ENCODE results near the gene CEP85L.
"Not testable (repeated sequence)": the region's sequence is repeated elsewhere in the genome, so short reads cannot be mapped to it uniquely, and the experiment has no call there.

CEP85L gene

DNA sequence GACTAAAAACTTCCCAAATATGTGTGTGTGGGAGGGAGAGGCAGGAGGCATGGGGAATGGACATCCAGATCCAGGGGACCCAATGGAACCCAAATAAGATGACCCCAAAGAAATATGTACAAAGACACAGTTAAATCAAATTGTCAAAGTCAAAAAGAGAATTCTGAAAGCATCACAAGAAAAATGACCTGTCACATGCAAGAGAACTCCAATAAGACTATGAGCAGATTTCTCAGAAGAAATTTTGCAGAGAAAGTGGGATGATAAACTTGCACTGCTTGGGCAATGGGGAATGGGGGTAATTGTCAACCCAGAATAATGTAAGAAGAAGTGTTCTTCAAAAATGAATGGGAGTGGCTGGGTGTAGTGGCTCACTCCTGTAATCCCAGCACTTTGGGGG lies 162.8 kb downstream of the CEP85L start:
- DNase-seq, result no peak

DNA sequence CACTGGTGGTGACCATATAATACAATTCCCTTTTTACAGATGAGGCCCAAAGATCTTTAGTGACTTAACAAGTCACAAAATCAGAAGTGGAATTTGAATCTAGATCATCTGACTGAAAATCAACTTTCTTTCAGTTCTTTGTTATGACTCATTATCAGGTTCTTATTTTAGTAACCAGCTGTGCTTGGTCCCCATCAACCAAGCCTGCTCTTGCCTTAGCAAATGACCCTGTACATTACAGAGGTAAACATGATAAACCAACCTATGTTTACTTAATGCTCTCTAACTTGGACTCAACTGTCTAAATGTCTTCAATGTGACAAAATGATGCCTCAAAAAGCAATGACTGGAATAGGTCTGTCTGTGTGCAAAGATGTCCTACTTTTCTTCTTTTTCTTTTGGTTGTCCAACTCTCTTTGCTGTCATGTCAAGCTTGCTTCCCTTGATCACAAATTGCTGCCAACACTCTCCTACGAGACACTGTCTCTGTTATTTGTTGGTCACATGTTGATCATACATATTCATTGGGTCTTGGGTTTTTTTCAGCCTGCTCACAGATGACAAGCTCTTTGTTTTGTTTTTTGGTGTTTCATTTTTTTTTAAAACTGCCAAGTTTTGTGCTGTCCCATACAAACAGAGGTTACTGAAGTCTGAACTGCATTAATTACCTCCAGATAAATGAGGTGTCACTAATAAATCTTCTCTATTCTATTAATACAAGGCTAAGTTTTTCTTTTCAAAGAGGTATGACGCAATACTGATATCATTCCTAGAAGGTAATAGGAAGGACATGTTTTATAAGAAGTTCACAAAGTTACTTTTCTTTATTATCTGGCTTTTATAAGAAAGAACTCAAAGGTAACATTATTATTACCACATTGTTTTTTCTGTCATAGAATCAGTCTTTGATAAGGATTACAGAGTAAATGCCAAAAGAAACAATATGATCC lies 165.5 kb downstream of the CEP85L start:
- DNase-seq, result no peak

DNA sequence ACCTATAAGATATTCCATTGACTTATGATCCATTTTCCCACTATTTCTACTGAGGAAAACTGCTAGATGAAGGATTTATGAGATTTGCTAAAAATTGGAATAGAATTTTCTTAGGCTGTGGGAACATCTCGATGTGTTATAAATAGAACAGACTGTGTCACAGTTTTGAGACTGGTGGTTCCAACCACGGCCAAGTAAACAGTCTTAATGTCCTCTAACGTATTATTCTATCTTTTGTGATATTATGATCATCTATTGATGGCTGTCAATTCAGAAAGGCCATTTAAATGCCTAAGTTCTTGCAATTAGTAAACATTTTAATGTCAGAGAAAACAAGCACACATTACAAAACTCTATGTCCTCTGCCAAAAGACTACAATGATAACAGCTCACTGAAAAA lies 174.8 kb downstream of the CEP85L start:
- DNase-seq, result no peak

DNA sequence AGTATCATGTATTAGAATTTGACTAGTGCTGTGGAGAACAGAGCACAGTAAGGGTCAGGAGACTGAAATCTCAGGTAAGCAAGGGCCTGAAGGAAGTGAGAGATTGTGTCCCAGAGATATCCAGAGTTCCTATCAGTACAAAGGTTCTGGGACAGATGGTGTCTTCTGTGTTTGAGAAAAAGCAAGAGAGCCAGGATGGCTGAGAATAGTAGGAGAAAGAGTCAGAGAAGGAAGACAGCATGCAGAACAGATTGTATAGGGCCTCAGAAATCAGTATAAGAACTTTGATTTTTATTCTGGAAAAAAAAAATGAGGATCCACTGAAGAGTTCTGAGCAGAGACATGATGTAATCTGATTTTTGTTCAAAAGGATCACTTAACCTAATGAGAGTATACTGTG lies 178.1 kb downstream of the CEP85L start:
- DNase-seq, result no peak

DNA sequence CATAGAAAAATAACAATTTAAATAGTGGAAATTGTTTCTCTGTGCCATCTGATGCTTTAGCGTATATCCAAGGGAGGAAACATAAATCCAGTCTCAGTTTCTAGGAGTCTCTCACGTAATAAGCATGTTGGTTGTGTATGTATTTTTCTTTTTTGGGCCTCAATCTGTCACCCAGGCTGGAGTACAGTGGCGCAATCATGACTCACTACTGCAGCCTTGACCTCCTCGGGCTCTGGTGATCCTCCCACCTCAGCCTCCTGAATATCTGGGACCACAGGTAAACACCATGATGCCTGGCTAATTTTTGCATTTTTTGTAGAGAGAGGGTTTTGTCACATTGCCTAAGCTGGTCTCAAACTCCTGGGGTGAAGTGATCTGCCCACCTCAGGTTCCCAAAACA lies 181.9 kb downstream of the CEP85L start:
- no peak for DNase-seq

DNA sequence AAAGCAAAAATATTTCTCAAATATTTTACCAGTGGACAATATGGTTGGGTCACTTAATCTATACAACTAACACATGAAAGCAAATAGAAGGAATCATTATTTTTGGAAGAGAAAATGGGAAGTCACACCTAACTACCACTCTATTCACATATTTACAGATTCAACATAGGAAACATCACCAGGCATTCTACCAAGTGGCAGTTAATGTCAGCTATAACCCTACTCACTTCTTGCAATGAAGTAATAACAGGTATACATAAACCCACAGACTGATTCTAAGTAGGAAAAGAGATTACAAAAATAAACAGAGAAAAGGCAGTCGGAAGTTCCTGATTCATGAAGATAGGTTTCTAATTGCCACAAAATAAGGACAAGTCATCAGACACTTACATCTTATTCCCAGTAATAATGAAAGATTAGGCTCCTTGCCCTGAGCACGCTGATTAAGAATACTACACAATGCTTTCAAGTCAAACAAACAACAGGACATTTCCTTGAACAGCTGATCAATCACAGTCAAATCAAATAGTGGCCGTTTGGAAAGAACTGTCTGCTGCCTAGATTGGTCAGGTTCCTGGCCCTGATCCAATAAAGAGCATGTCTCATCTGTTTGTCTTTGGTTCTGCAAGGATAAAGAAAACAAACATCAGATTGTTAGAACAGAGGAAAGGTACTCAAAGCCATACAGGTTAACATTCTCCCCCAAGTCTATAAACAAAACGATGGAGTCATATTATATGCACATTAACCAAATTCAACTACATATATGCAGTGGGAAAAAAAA lies 182.5 kb downstream of the CEP85L start:
- DNase-seq, result no peak

DNA sequence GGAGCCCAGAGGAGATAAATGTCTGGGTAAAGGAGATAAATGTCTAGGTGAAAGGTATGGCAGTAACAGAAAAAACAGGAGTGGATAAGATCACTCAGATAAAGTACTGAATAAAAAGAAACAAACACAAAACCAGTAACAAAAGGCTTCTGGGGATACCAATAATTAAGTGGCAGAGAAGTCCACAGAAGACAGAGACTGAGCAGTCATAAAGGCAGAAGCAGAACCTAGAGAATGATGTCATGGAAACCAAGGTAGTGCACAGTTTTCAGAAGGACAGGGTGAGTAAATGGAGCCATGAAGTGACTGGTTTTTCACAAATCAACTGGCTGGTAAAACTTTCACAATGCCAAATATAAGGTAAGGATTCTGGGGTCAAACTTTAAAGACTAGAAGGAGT lies 184.2 kb downstream of the CEP85L start:
- no peak for DNase-seq

DNA sequence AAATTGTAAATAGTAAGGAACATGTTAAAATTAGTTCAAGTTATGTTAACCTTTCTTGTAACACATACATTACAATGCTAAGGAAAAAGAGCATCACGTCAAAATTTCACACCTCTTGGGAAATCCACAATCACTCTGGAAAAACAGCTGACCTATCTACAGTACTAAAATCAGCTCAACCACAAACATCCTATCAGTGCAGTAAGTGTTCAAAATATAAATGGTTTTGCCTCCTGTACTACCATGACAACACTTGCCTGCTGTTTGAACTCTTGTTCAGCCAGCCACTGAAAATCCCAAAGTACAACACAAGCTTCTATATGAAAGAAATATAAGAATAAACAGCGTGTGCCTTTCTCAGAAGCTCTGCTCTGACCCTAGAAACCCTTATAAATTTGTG lies 186.8 kb downstream of the CEP85L start:
- no peak for DNase-seq

DNA sequence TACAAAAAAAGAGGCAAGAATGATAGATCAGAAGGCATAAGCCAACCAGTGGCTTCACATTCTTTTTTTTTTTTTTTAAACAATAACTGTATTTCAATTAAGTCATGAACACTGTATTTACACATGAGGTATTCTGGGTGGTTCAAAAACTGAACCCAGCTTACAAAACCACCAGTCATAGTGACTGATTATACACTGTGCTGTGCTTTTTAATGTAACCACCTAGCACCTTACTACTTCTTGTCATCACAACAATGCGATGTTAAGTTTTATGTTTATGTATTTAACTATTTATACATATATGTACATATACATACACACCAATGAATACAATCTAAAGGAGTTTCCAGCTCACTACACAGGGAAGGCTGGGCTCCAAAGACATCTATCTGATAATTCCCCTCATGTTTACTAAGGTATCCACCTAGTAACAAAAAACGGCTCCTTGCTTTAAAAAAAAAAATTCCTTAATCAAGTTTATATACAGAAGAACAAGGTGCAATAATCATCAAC lies 190.4 kb downstream of the CEP85L start:
- DNase-seq, result no peak

DNA sequence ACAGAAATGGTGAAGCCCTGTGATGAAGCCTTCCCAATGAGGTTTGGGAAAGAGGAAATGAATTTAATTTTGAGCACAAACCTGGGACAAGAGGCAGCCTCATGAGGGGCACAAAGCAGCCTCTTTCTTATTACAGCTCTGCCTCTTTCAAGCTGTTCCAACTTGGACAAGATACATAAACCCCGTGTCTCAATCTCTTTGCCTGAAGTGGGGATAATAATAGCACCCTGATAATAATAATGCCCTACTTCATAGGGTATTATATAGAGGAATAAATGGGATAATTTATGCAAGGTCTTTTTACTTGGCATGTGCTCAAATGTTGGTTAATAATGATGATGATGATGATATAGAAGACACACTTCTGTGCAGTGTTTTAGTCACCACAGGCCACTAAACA lies 194.4 kb downstream of the CEP85L start:
- no peak for DNase-seq

DNA sequence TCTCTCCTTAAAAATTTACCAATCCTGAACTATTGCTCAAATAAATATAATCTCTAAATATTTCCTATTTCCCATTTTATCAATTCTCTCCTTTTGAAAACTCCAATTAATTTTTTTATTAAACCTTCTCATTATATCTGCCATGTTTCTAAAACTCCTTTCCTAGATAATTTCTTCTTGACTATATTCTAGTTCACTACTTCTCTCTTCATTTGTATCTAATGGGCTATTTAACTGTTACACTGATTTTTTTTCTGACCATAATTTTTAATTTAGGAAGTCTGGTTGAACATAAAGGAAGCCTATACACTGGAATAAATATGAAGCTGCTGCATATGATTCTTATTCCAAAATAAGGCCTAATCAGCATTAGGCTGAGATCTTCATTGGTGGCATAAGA lies 199.6 kb downstream of the CEP85L start:
- DNase-seq, result no peak

DNA sequence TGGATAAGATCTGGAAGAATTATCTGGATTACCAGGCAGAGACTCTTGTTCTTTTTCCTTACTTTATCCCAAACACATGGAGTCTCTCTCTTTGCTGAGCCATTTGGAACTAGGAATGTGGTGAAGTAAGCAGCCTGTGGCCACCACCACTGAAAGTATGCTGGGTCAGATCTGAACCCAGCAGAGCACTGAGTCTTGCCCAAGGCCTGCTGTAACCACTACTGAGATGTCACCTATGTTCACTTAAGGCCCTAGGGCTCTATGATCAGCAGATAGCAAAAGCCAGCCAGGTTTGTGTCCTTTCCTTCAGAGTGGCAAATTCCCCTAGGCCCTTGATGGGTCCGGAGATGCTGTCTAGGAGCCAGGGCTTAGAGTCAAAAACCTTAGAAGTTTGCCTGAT lies 206.6 kb downstream of the CEP85L start:
- DNase-seq, result no peak

DNA sequence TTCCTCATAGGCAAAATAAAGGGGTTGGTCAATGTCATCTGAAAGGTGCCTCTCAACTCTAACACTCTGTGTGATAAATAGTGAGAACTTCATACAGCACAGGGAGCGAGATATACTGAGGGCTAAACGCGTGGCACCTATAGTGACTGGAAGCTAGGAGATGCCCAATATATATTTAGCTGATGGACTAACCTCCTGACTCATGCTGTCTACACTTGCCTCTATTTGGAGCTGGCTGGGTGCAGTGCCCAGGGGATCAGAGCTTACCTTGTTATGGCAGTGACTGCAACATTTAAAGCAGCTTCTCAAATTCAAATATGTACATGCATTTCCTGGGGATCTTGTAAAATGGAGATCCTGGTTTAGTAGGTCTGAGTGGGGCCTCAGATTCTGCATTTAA lies 214.9 kb downstream of the CEP85L start:
- DNase-seq, result no peak

DNA sequence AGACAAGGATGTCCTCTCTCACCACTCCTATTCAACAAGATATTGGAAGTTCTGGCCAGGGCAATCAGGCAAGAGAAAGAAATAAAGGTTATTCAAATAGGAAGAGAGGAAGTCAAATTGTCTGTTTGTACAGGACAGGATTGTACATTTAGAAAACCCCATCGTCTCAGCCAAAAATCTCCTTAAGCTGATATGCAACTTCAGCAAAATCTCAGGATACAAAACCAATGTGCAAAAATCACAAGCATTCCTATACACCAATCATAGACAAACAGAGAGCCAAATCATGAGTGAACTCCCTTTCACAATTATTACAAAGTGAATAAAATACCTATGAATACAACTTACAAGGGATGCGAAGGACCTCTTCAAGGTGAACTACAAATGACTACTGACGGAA lies 217.2 kb downstream of the CEP85L start:
- DNase-seq, result not testable (repeated sequence)

DNA sequence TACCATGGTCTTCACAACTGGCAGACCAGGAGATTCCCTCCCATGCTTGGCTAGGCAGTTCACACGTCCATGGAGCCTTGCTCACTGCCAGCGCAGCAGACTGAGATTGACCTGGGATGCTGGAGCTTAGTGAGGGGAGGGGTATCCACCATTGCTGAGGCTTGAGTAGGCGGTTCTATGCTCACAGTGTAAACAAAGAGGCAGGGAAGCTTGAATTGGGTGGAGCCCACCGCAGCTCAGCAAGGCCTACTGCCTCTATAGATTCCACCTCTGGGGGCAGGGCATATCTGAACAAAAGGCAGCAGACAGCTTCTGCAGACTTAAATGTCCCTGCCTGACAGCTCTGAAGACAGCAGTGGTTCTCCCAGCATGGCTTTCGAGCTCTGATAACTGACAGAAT lies 230.1 kb downstream of the CEP85L start:
- DNase-seq, result not testable (repeated sequence)

DNA sequence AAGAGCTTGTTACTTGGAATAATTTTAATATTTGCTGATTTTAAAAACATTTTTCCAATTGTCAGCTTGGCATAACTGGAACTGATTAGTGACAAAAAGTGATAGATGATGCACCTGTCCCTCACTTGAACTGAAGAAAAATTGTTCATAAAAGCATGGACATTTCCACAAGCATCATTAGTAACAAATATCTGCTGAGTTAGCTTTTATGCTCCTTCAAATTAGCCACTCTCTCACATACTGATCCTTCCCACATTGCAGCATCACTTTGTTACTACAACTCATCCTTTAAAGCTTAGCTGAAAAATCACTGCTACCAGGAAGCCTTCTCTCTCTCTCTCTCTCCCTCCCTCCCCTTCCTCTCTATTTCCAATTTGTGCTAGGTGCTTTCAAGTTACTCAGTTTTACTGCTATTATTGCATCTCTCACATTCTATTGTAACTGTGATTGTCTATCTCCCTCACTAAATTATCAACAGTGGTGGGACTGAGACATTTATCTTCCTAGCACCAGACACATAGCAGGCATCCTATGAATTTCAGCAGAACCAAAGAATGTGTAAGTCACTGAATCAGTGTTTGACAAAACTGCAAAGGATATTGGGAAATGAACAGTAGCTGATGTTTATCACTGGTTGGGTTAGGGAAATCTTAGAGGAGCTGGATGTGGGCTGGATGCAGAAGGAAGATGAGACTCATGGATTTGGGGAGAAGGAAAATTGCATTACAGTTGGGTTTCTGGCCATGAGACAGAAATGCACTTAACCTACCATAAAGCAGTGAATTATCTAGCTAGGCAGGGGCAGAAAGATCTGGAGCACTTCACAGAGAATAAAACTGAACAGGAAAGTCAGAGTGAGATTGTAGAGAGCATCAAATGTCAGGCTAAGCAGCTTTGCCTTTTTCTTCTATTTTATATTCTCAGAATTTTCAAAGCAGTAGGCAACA lies 231.7 kb downstream of the CEP85L start:
- no peak for DNase-seq
